GM23248 (cell line): ENCODE results near the gene RAB44.

ENCODE experiments used
- EZH2 ChIP-seq: fragments of 200-600 bp; sonication (generic); IDR thresholded peaks from 2 replicates; pipeline ENCODE4 v1.6.1; 2018; ENCODE audit warnings: antibody characterized with exemption, mild to moderate bottlenecking; ENCODE audit not compliant: insufficient read depth, poor library complexity, severe bottlenecking
- EZH2phosphoT487 ChIP-seq: fragments of 200-600 bp; sonication (generic); IDR thresholded peaks from 2 replicates; pipeline ENCODE4 v1.6.1; 2018; ENCODE audit warnings: antibody characterized with exemption, moderate library complexity, mild to moderate bottlenecking, low read depth; ENCODE audit not compliant: insufficient read depth

- TF ChIP-seq EZH2, result no peak
- TF ChIP-seq EZH2phosphoT487, result no peak
Measured at GRCh38 chr6:36772397-36772796, 74.8 kb downstream of the RAB44 start.
